Measurements from ENCODE around the gene INTS11.

DNA sequence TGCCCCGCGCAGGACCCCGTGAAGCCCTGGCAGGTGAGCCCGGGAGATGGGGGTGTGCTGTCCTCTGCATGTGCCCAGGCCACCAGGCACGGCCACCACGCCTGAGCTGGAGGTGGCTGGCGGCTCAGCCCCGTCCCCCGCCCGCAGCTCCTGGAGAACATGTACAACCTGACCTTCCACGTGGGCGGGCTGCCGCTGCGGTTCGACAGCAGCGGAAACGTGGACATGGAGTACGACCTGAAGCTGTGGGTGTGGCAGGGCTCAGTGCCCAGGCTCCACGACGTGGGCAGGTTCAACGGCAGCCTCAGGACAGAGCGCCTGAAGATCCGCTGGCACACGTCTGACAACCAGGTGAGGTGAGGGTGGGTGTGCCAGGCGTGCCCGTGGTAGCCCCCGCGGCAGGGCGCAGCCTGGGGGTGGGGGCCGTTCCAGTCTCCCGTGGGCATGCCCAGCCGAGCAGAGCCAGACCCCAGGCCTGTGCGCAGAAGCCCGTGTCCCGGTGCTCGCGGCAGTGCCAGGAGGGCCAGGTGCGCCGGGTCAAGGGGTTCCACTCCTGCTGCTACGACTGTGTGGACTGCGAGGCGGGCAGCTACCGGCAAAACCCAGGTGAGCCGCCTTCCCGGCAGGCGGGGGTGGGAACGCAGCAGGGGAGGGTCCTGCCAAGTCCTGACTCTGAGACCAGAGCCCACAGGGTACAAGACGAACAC is 8.5 kb upstream of the INTS11 start:
- TF ChIP-seq, protein P1, sequence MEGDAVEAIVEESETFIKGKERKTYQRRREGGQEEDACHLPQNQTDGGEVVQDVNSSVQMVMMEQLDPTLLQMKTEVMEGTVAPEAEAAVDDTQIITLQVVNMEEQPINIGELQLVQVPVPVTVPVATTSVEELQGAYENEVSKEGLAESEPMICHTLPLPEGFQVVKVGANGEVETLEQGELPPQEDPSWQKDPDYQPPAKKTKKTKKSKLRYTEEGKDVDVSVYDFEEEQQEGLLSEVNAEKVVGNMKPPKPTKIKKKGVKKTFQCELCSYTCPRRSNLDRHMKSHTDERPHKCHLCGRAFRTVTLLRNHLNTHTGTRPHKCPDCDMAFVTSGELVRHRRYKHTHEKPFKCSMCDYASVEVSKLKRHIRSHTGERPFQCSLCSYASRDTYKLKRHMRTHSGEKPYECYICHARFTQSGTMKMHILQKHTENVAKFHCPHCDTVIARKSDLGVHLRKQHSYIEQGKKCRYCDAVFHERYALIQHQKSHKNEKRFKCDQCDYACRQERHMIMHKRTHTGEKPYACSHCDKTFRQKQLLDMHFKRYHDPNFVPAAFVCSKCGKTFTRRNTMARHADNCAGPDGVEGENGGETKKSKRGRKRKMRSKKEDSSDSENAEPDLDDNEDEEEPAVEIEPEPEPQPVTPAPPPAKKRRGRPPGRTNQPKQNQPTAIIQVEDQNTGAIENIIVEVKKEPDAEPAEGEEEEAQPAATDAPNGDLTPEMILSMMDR (conservative IDR thresholded peaks at IDR 0.05): no peak
- no peak for TF ChIP-seq ZFX (IDR thresholded peaks at IDR 0.05)
